Trophoblast cell (in vitro differentiated cells and primary cell): ENCODE measurements around the gene KCTD13.

Source experiments
- DNase-seq, 2 donors: peaks; one replicate each; pipeline ENCODE4 v3.0.0-alpha.2; 2016
- H2AFZ ChIP-seq: 2 replicates; pipeline ENCODE4 v1.6.1; 2013; ENCODE audit warnings: low read length, moderate library complexity, mild to moderate bottlenecking; ENCODE audit not compliant: insufficient read depth, poor library complexity
- H2AK5ac ChIP-seq: 2 replicates; pipeline ENCODE4 v1.6.1; 2013; ENCODE audit warnings: mild to moderate bottlenecking, low read length
- H2BK120ac ChIP-seq: 2 replicates; pipeline ENCODE4 v1.6.1; 2013; ENCODE audit warnings: low read length, mild to moderate bottlenecking, moderate library complexity; ENCODE audit not compliant: insufficient read depth, poor library complexity
- H2BK12ac ChIP-seq: 2 replicates; pipeline ENCODE4 v1.6.1; 2013; ENCODE audit warnings: mild to moderate bottlenecking, low read length, moderate library complexity
- H2BK5ac ChIP-seq: 2 replicates; pipeline ENCODE4 v1.6.1; 2013; ENCODE audit warnings: low read length, low read depth, moderate library complexity, mild to moderate bottlenecking; ENCODE audit not compliant: poor library complexity
- H3K14ac ChIP-seq: 2 replicates; pipeline ENCODE4 v1.6.1; 2013; ENCODE audit warnings: mild to moderate bottlenecking, low read length
- H3K18ac ChIP-seq: 2 replicates; pipeline ENCODE4 v1.6.1; 2013; ENCODE audit warnings: mild to moderate bottlenecking, low read length
- H3K23ac ChIP-seq: 2 replicates; pipeline ENCODE4 v1.6.1; 2013; ENCODE audit warnings: low read length
- H3K27ac ChIP-seq: 2 replicates; pipeline ENCODE4 v1.5.1; 2013; ENCODE audit warnings: low read depth, mild to moderate bottlenecking, inconsistent platforms, low read length, moderate library complexity
- H3K27me3 ChIP-seq: 2 replicates; pipeline ENCODE4 v1.6.1; 2013; ENCODE audit warnings: inconsistent platforms, mild to moderate bottlenecking, low read length, moderate library complexity; ENCODE audit not compliant: insufficient read depth
- H3K36me3 ChIP-seq, 2 experiments: 1 replicate in 1 of 2; 2 replicates in 1 of 2; pipeline ENCODE4 v1.6.1; 2013; ENCODE audit warnings: low read length in 2 of 2, mild to moderate bottlenecking in 2 of 2, moderate library complexity in 1 of 2; ENCODE audit not compliant: insufficient read depth in 2 of 2, control insufficient read depth in 1 of 2
- H3K4ac ChIP-seq: 2 replicates; pipeline ENCODE4 v1.6.1; 2013; ENCODE audit warnings: low read depth, mild to moderate bottlenecking, low read length, moderate library complexity
- H3K4me1 ChIP-seq, 2 experiments: 1 replicate in 1 of 2; 2 replicates in 1 of 2; pipeline ENCODE4 v1.6.1; 2013; ENCODE audit warnings: low read length in 2 of 2, mild to moderate bottlenecking in 2 of 2, moderate library complexity in 1 of 2; ENCODE audit not compliant: insufficient read depth in 2 of 2, control insufficient read depth in 1 of 2
- H3K4me2 ChIP-seq: 2 replicates; pipeline ENCODE4 v1.6.1; 2013; ENCODE audit warnings: inconsistent platforms, mild to moderate bottlenecking, low read length, moderate library complexity
- H3K4me3 ChIP-seq: 2 replicates; pipeline ENCODE4 v1.5.1; 2013; ENCODE audit warnings: mild to moderate bottlenecking, low read depth, low read length, inconsistent platforms
- H3K79me1 ChIP-seq: one replicate; pipeline ENCODE4 v1.6.1; 2013; ENCODE audit warnings: low read length
- H3K79me2 ChIP-seq: 2 replicates; pipeline ENCODE4 v1.6.1; 2013; ENCODE audit warnings: low read length, mild to moderate bottlenecking; ENCODE audit not compliant: control insufficient read depth, insufficient read depth, poor library complexity
- H3K9ac ChIP-seq: 2 replicates; pipeline ENCODE4 v1.6.1; 2013; ENCODE audit warnings: mild to moderate bottlenecking, low read length
- H3K9me3 ChIP-seq: 2 replicates; pipeline ENCODE4 v1.6.1; 2013; ENCODE audit warnings: low read depth, mild to moderate bottlenecking, control low read depth, inconsistent platforms, low read length; ENCODE audit not compliant: insufficient read depth
- H4K12ac ChIP-seq: 2 replicates; pipeline ENCODE4 v1.6.1; 2013; ENCODE audit warnings: low read depth, mild to moderate bottlenecking, low read length, moderate library complexity
- H4K8ac ChIP-seq: 2 replicates; pipeline ENCODE4 v1.6.1; 2013; ENCODE audit warnings: low read depth, mild to moderate bottlenecking, low read length, moderate library complexity
- H4K91ac ChIP-seq: one replicate; pipeline ENCODE4 v1.6.1; 2013; ENCODE audit warnings: low read depth, mild to moderate bottlenecking, low read length, moderate library complexity
- WGBS: extraction: QIAGEN DNeasy Blood & Tissue Kit; methylation state at CpG from one replicate; pipeline ENCODE4 v1.1.7; 2013; ENCODE audit warnings: missing lambda C conversion rate; ENCODE audit not compliant: insufficient read length, insufficient coverage; ENCODE audit errors: extremely low coverage; 5-methylcytosine and 5-hydroxymethylcytosine counted together

Gene KCTD13

DNA sequence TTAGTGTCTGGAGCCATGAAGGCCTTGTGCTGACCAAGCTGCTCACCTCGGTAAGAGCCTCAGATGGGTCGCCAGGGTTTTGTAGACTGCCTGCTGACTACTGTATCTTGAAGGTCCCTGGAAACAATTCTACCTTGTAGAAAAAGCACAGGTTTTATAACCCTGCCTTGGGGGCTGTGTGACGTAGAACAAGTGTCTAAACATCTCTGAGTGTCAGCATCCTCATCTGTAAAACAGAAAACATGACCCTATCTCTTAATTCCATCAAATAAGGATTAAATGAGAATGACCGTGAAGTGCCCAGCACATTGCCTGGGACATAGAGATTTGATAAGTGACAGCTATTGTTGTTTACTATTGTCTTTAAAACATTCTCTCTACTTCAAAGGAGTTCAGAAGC lies 42.2 kb upstream of the KCTD13 start:
- no peak overlapping the region for H3K9ac ChIP-seq
- no peak overlapping the region for H3K18ac ChIP-seq
- H2BK120ac ChIP-seq: no peak overlapping the region
- no peak overlapping the region for H2BK12ac ChIP-seq
- H4K12ac ChIP-seq: no peak overlapping the region
- DNase-seq: no peak
- no peak overlapping the region for H3K4me2 ChIP-seq
- H2BK5ac ChIP-seq: no peak overlapping the region
- H3K79me1 ChIP-seq: no peaks in the 10 kb centered on the region
- no peak overlapping the region for H3K4me3 ChIP-seq
- H4K8ac ChIP-seq: no peak overlapping the region
- H3K4ac ChIP-seq: no peak overlapping the region
- peaks cover 0 to 1% of the 10 kb centered on the region in 2 experiments for H3K4me1 ChIP-seq
- WGBS: no CpG with 5 or more reads among the region's 4 CpGs
- peaks cover 19 to 20% of the 10 kb centered on the region in 2 experiments for H3K36me3 ChIP-seq
- H3K27me3 ChIP-seq: no peaks in the 10 kb centered on the region
- H3K79me2 ChIP-seq: no peaks in the 10 kb centered on the region
- H3K14ac ChIP-seq: no peak overlapping the region
- H3K27ac ChIP-seq: no peak overlapping the region
- H4K91ac ChIP-seq: no peak overlapping the region
- H2AK5ac ChIP-seq: no peak overlapping the region
- H3K23ac ChIP-seq: no peak overlapping the region
- H2AFZ ChIP-seq: no peak overlapping the region
- H3K9me3 ChIP-seq: no peaks in the 10 kb centered on the region

DNA sequence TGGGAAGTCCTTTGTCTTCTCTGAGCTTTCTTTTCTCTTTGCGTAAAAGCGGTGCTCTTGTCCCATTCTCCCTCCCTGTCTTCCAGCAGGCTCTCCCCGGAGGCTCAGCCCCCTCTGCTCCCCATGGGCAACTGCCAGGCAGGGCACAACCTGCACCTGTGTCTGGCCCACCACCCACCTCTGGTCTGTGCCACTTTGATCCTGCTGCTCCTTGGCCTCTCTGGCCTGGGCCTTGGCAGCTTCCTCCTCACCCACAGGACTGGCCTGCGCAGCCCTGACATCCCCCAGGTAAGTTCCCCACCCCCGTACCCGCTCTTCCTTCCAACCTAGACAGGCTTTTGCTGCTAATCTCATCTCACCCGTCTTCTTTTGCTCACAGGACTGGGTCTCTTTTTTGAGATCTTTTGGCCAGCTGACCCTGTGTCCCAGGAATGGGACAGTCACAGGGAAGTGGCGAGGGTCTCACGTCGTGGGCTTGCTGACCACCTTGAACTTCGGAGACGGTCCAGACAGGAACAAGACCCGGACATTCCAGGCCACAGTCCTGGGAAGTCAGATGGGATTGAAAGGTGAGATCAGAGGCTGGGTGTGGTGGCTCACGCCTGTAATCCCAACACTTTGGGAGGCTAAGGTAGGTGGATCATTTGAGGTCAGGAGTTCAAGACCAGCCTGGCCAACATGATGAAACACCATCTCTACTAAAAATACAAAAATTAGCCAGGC lies 37.2 kb upstream of the KCTD13 start:
- Histone ChIP-seq H3K9ac (no peak overlapping the region), H2BK12ac (peak overlapping the region; percentile 68)

DNA sequence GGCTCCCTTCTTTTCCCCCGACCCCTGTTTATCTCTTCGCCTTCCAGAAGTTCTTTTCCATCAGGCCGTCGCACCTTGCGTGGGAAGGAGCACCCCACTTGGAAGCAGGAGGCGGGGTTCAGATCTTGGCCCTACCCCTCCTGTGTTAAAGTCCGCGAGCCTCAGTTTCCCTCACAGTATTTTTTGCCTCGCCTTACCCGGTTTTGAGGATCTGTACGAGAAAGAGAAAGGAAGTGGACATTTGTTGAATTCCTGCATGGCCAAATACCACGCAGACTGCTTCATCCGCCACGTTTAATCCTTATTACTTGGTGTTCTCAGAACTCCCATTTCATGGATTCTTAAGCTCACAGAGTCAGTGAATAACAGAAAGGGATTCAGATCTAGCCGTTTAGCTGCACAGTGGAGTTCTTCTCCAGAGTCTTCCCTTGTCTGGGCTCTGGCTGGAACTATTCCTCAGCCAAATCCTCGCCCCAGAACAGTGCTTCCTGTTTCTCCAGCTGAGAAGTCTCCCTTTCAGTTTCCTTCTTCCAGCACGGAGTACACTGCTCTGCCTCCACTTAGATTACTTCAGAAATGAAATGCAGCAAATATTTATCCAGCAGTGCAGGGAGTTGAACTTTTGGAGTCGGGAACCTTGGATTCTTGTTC lies 36.4 kb upstream of the KCTD13 start:
- H2BK12ac ChIP-seq: peak overlapping the region; percentile 23
- H4K12ac ChIP-seq: peak overlapping the region; percentile 89
- H3K4ac ChIP-seq: peak overlapping the region; percentile 75
- peak overlapping the region; percentile 85 for H4K91ac ChIP-seq
- H3K4me1 ChIP-seq: peaks cover 3 to 8% of the 10 kb centered on the region in 2 experiments
- H3K14ac ChIP-seq: peak overlapping the region; percentile 89
- H3K9ac ChIP-seq: peak overlapping the region; percentile 34
- H3K27ac ChIP-seq: peak overlapping the region; percentile 27
- H3K9me3 ChIP-seq: no peaks in the 10 kb centered on the region
- no CpG with 5 or more reads among the region's 18 CpGs for WGBS
- H3K4me2 ChIP-seq: peak overlapping the region; percentile 72
- peak overlapping the region; percentile 80 for H3K4me3 ChIP-seq
- peak overlapping the region; percentile 87 for H2AFZ ChIP-seq
- H3K23ac ChIP-seq: no peak overlapping the region
- H2AK5ac ChIP-seq: peak overlapping the region; percentile 67
- peaks cover 0 to 3% of the 10 kb centered on the region in 2 experiments for H3K36me3 ChIP-seq
- H3K27me3 ChIP-seq: no peaks in the 10 kb centered on the region
- H3K18ac ChIP-seq: peak overlapping the region; percentile 55
- peaks cover 15% of the 10 kb centered on the region for H3K79me1 ChIP-seq
- H4K8ac ChIP-seq: peak overlapping the region; percentile 83
- H2BK120ac ChIP-seq: peak overlapping the region; percentile 74
- DNase-seq: peak in 1 of 2 donors; percentile 36
- H2BK5ac ChIP-seq: peak overlapping the region; percentile 37
- peaks cover 6% of the 10 kb centered on the region for H3K79me2 ChIP-seq

More for the DNA sequence above, 37.2 kb upstream of the KCTD13 start:
- Histone ChIP-seq H3K4ac (peak overlapping the region; percentile 21), H3K27ac (no peak overlapping the region), H3K4me3 (no peak overlapping the region), H3K23ac (no peak overlapping the region), H3K36me3 (peaks cover 4 to 6% of the 10 kb centered on the region in 2 experiments), H2BK120ac (no peak overlapping the region), H3K4me2 (no peak overlapping the region), H4K12ac (peak overlapping the region; percentile 80), H2AFZ (no peak overlapping the region), H3K27me3 (no peaks in the 10 kb centered on the region), H4K8ac (peak overlapping the region; percentile 83), H3K4me1 (peaks cover 3 to 8% of the 10 kb centered on the region in 2 experiments), H2BK5ac (no peak overlapping the region), H3K9me3 (no peaks in the 10 kb centered on the region), H3K79me1 (peaks cover 15% of the 10 kb centered on the region), H2AK5ac (peak overlapping the region; percentile 94), H3K14ac (peak overlapping the region; percentile 47), H4K91ac (peak overlapping the region; percentile 85), H3K79me2 (peaks cover 6% of the 10 kb centered on the region), H3K18ac (peak overlapping the region; percentile 43)
- DNase-seq: no peak
- WGBS: no CpG with 5 or more reads among the region's 14 CpGs

DNA sequence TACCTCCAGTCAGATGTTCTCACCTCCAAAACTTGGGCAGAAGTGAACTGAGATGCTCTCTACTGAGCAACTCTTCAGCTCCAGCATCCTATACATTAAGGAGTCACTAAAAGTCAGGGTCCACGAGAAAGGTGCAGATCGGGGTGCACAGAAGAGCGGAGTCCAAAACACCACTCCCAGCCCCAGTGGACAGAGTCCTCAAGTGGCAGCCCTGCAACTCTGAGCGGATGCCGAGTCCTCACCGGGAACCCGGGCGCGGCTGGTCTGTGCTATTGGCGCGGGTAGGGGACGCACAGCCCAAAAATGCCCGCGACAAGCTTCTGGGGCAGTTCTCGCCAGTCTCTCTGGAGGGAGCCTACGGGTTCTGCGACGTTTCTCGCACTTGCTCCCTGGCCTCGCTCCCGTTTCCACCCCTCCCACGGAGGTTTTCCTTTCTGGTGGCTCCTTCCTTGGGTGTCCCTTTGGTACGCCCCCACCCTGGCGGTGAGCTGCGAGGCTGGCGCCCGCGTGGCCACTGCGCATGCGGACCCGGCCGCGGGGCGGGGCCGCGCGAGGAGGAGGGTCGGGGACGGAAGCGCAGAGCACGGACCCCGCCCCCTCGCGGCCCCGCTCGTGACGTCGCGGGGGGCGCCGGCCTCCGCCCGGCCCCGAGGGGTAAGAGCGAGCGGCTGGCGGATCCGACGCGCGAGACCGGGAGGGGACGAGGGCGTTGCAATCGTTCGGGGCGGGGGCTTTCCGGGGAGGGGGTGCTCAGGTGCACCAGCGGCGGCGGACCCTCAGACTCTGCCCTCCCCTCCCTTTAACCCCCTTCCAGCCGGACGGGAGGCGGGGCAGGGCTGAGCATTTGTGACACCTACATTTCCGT lies 35.7 kb upstream of the KCTD13 start, which contains the start of gene TMEM219:
Gene TMEM219, plus strand, starts transcription at position 601 of the 865 bp plus-strand sequence. CDS start 1,065 bp downstream, outside the sequence.
- Histone ChIP-seq H3K79me2 (peaks cover 6% of the 10 kb centered on the region), H3K14ac (peak within 1 kb of the TSS; percentile 89), H2AK5ac (peak within 1 kb of the TSS; percentile 94), H2BK120ac (peak within 1 kb of the TSS; percentile 74), H3K79me1 (peaks cover 15% of the 10 kb centered on the region), H3K27ac (peak within 1 kb of the TSS; percentile 30), H2AFZ (peak within 1 kb of the TSS; percentile 87), H2BK12ac (peak within 1 kb of the TSS; percentile 68), H3K4me2 (peak within 1 kb of the TSS; percentile 72), H3K9ac (peak within 1 kb of the TSS; percentile 57), H3K36me3 (peaks cover 0 to 3% of the 10 kb centered on the region in 2 experiments), H3K4me1 (peaks cover 3 to 8% of the 10 kb centered on the region in 2 experiments), H4K91ac (peak within 1 kb of the TSS; percentile 85), H4K12ac (peak within 1 kb of the TSS; percentile 89), H3K23ac (no peak within 1 kb of the TSS), H2BK5ac (peak within 1 kb of the TSS; percentile 76), H3K4ac (peak within 1 kb of the TSS; percentile 75), H3K18ac (peak within 1 kb of the TSS; percentile 79), H4K8ac (peak within 1 kb of the TSS; percentile 88), H3K9me3 (no peaks in the 10 kb centered on the region), H3K27me3 (no peaks in the 10 kb centered on the region), H3K4me3 (peak within 1 kb of the TSS; percentile 80)
- no CpG with 5 or more reads among the region's 75 CpGs for WGBS
- DNase-seq: peak; percentile 89 to 97
